H1 (cell line): ENCODE measurements around the gene C19orf25. TPM values are rescaled to one million over a fixed set of nuclear protein-coding genes. Genes with fewer than 3 reads are reported as not detected.

Source experiments
- CTCF ChIA-PET: fragments of 300-600 bp; sonication (Branson Sonifier 250); formaldehyde crosslinking; loops from one replicate; lab custom pipeline; 2021; ENCODE audit not compliant: partially characterized antibody; lab: Charles Lee
- POLR2A ChIA-PET: fragments of 300-600 bp; sonication (Branson Sonifier 250); formaldehyde crosslinking; loops from one replicate; lab custom pipeline; 2021; ENCODE audit warnings: inconsistent platforms; ENCODE audit not compliant: partially characterized antibody; lab: Charles Lee
- DNase-seq, 2 experiments: peaks; one replicate each; pipeline versions ENCODE4 v3.0.0 to v3.0.0-alpha.2; 2010 to 2022; ENCODE audit warnings: low spot score in 2 of 2, low read depth in 1 of 2, mixed read lengths in 1 of 2
- FAIRE-seq: peaks from 2 replicates; lab custom pipeline; 2011; peaks lifted over from hg19 to GRCh38; lab: Jason Lieb, UNC
- H2AFZ ChIP-seq: 2 replicates; pipeline ENCODE4 v1.8.1; 2012; ENCODE audit warnings: low read length, inconsistent platforms
- H2AK5ac ChIP-seq: 2 replicates; pipeline ENCODE4 v1.6.1; 2013; ENCODE audit warnings: low read depth, low read length
- H2BK120ac ChIP-seq: replicated peaks from 2 replicates; pipeline ENCODE3; 2013; ENCODE audit warnings: low read depth, low read length, inconsistent platforms
- H2BK12ac ChIP-seq: 2 replicates; pipeline ENCODE4 v1.6.1; 2013; ENCODE audit warnings: low read depth, low read length
- H2BK15ac ChIP-seq: 2 replicates; pipeline ENCODE4 v1.6.1; 2013; ENCODE audit warnings: low read length
- H2BK20ac ChIP-seq: 2 replicates; pipeline ENCODE4 v1.6.1; 2013; ENCODE audit warnings: low read length
- H2BK5ac ChIP-seq: 2 replicates; pipeline ENCODE4 v1.6.1; 2013; ENCODE audit warnings: low read depth, low read length
- H3K14ac ChIP-seq: 2 replicates; pipeline ENCODE4 v1.6.1; 2013; ENCODE audit warnings: inconsistent platforms; ENCODE audit not compliant: insufficient read length
- H3K18ac ChIP-seq: 2 replicates; pipeline ENCODE4 v1.6.1; 2013; ENCODE audit warnings: low read length; ENCODE audit errors: extremely low read depth
- H3K23ac ChIP-seq: 2 replicates; pipeline ENCODE4 v1.6.1; 2013; ENCODE audit warnings: inconsistent platforms; ENCODE audit not compliant: insufficient read length
- H3K23me2 ChIP-seq: 2 replicates; pipeline ENCODE4 v1.6.1; 2013; ENCODE audit warnings: low read depth, low read length
- H3K27ac ChIP-seq: 2 replicates; pipeline ENCODE4 v1.6.1; 2011; ENCODE audit warnings: low read depth, low read length, inconsistent platforms
- H3K27me3 ChIP-seq, 4 experiments: replicated peaks in 1 of 4; 1 replicate in 1 of 4; 2 replicates in 3 of 4; pipeline versions ENCODE4 v1.6.1 to v1.8.1; 2011 to 2013; ENCODE audit warnings: low read length in 3 of 4, mild to moderate bottlenecking in 3 of 4, inconsistent platforms in 2 of 4, mixed read lengths in 2 of 4, moderate library complexity in 1 of 4; ENCODE audit not compliant: control insufficient read depth in 3 of 4, insufficient read depth in 3 of 4; ENCODE audit errors: extremely low read depth in 1 of 4
- H3K36me3 ChIP-seq, 4 experiments: 2 replicates each; pipeline versions ENCODE4 v1.6.1 to v1.8.1; 2011 to 2013; ENCODE audit warnings: mild to moderate bottlenecking in 4 of 4, low read length in 3 of 4, moderate library complexity in 2 of 4, control low read depth in 1 of 4, inconsistent platforms in 1 of 4; ENCODE audit not compliant: insufficient read depth in 4 of 4, control insufficient read depth in 2 of 4
- H3K4ac ChIP-seq: replicated peaks from 2 replicates; pipeline ENCODE3; 2013; ENCODE audit warnings: low read length, low read depth, mixed read lengths, inconsistent platforms; ENCODE audit not compliant: insufficient read length
- H3K4me1 ChIP-seq, 4 experiments: replicated peaks in 1 of 4; 1 replicate in 1 of 4; 2 replicates in 3 of 4; pipeline versions ENCODE4 v1.6.1 to v1.8.1; 2011 to 2013; ENCODE audit warnings: low read length in 3 of 4, inconsistent platforms in 2 of 4, mixed read lengths in 1 of 4; ENCODE audit not compliant: insufficient read depth in 4 of 4, control insufficient read depth in 3 of 4
- H3K4me2 ChIP-seq, 2 experiments: 2 replicates each; pipeline versions ENCODE4 v1.6.1 to v1.8.1; 2011 to 2013; ENCODE audit warnings: low read depth in 2 of 2, low read length in 2 of 2, control low read depth in 1 of 2, inconsistent platforms in 1 of 2, mild to moderate bottlenecking in 1 of 2; ENCODE audit not compliant: insufficient read depth in 1 of 2
- H3K4me3 ChIP-seq, 4 experiments: fragments of 200-600, 300-600 bp in 1 of 4; sonication (generic), shearing (Covaris generic), sonication (Bioruptor Twin) in 1 of 4; 2 replicates each; pipeline versions ENCODE4 v1.5.1 to v1.8.1; 2011 to 2016; ENCODE audit warnings: low read length in 4 of 4, low read depth in 3 of 4, control low read depth in 2 of 4, inconsistent platforms in 2 of 4, mild to moderate bottlenecking in 2 of 4, mixed read lengths in 1 of 4, moderate library complexity in 1 of 4; ENCODE audit not compliant: insufficient read depth in 2 of 4; ENCODE audit errors: extremely low read depth in 1 of 4
- H3K56ac ChIP-seq: replicated peaks from 2 replicates; pipeline ENCODE3; 2013; ENCODE audit warnings: low read depth, mild to moderate bottlenecking, mixed read lengths, low read length, inconsistent platforms; ENCODE audit not compliant: insufficient read length
- H3K79me1 ChIP-seq: 2 replicates; pipeline ENCODE4 v1.6.1; 2013; ENCODE audit warnings: low read depth, low read length, control low read depth
- H3K79me2 ChIP-seq, 2 experiments: 2 replicates each; pipeline versions ENCODE4 v1.6.1 to v1.8.1; 2012 to 2013; ENCODE audit warnings: low read length in 2 of 2, mild to moderate bottlenecking in 2 of 2, inconsistent platforms in 1 of 2; ENCODE audit not compliant: insufficient read depth in 2 of 2, control insufficient read depth in 1 of 2
- H3K9ac ChIP-seq, 4 experiments: replicated peaks in 1 of 4; 1 replicate in 1 of 4; 2 replicates in 3 of 4; pipeline versions ENCODE4 v1.6.1 to v1.8.1; 2011 to 2013; ENCODE audit warnings: low read depth in 3 of 4, low read length in 3 of 4, control low read depth in 2 of 4, mild to moderate bottlenecking in 2 of 4, moderate library complexity in 2 of 4, inconsistent platforms in 1 of 4; ENCODE audit errors: extremely low read depth in 1 of 4
- H3K9me3 ChIP-seq, 2 experiments: 2 replicates each; pipeline versions ENCODE4 v1.6.1 to v1.8.1; 2012 to 2013; ENCODE audit warnings: mild to moderate bottlenecking in 2 of 2, moderate library complexity in 2 of 2, control low read depth in 1 of 2, inconsistent platforms in 1 of 2, low read depth in 1 of 2, low read length in 1 of 2, mixed read lengths in 1 of 2; ENCODE audit not compliant: insufficient read depth in 2 of 2
- H4K20me1 ChIP-seq, 2 experiments: replicated peaks in 1 of 2; 2 replicates each; pipeline versions ENCODE3 to v1.8.1; 2011 to 2013; ENCODE audit warnings: inconsistent platforms in 2 of 2, low read length in 2 of 2, mild to moderate bottlenecking in 1 of 2; ENCODE audit not compliant: insufficient read depth in 2 of 2, control insufficient read depth in 1 of 2
- H4K5ac ChIP-seq: 2 replicates; pipeline ENCODE4 v1.6.1; 2013; ENCODE audit warnings: low read length, low read depth, mixed read lengths, inconsistent platforms; ENCODE audit not compliant: insufficient read length
- H4K8ac ChIP-seq: 2 replicates; pipeline ENCODE4 v1.8.0; 2013; ENCODE audit warnings: mild to moderate bottlenecking, moderate library complexity, low read length, inconsistent platforms; ENCODE audit not compliant: insufficient read depth; ENCODE audit errors: extremely low read depth
- H4K91ac ChIP-seq: replicated peaks from 2 replicates; pipeline ENCODE3; 2013; ENCODE audit warnings: low read length, mixed read lengths, inconsistent platforms; ENCODE audit not compliant: insufficient read length
- CHD2 ChIP-seq: IDR thresholded peaks from 2 replicates; pipeline ENCODE4 v1.6.1; 2012; ENCODE audit warnings: low read length, improper control_type of control experiment
- CTBP2 ChIP-seq: IDR thresholded peaks from 2 replicates; pipeline ENCODE4 v1.7.0; 2011; ENCODE audit warnings: borderline replicate concordance, mild to moderate bottlenecking, moderate library complexity, mixed read lengths, low read length; ENCODE audit not compliant: insufficient read depth, insufficient read length
- E2F6 ChIP-seq: IDR thresholded peaks from 2 replicates; pipeline ENCODE4 v1.6.1; 2012; ENCODE audit warnings: inconsistent platforms
- EGR1 ChIP-seq: IDR thresholded peaks from 2 replicates; pipeline ENCODE4 v1.6.1; 2011; ENCODE audit warnings: low read depth, low read length, borderline replicate concordance
- HDAC6 ChIP-seq: IDR thresholded peaks from one replicate; pipeline ENCODE4 v1.7.1; 2012; ENCODE audit warnings: low read depth, mild to moderate bottlenecking, inconsistent platforms, low read length, moderate library complexity
- NANOG ChIP-seq: IDR thresholded peaks from 2 replicates; pipeline ENCODE4 v1.6.1; 2011; ENCODE audit warnings: low read length, low read depth, mild to moderate bottlenecking, inconsistent platforms; ENCODE audit not compliant: insufficient read depth, poor library complexity, severe bottlenecking
- PHF8 ChIP-seq: fragments of 200-600 bp; sonication (generic); conservative IDR thresholded peaks from 2 replicates; pipeline ENCODE4 v1.7.1; 2012; ENCODE audit warnings: low read depth, mild to moderate bottlenecking, inconsistent platforms, low read length, moderate library complexity
- SIRT6 ChIP-seq: IDR thresholded peaks from one replicate; pipeline ENCODE4 v1.7.1; 2012; ENCODE audit warnings: low read length, inconsistent platforms
- SIX5 ChIP-seq: IDR thresholded peaks from 2 replicates; pipeline ENCODE4 v1.6.1; 2011; ENCODE audit warnings: mild to moderate bottlenecking, low read depth, low read length
- SP2 ChIP-seq: IDR thresholded peaks from 2 replicates; pipeline ENCODE4 v1.6.1; 2012; ENCODE audit warnings: mild to moderate bottlenecking, low read length, inconsistent platforms
- WGBS, 2 experiments: shearing (Covaris generic) in 1 of 2; methylation state at CpG; one replicate each; pipeline versions ENCODE4 v1.1.6 to v1.1.7; 2013 to 2015; ENCODE audit warnings: low lambda C conversion rate in 2 of 2, mixed read lengths in 2 of 2, inconsistent platforms in 1 of 2, low coverage in 1 of 2, missing lambda C conversion rate in 1 of 2; ENCODE audit not compliant: insufficient replicate concordance in 2 of 2, insufficient coverage in 1 of 2, insufficient read length in 1 of 2; ENCODE audit errors: extremely low coverage in 1 of 2, missing lambda C conversion rate in 1 of 2; 5-methylcytosine and 5-hydroxymethylcytosine counted together
- polyA plus RNA-seq, 7 experiments: library from polyadenylated mRNA; depleted of rRNA in 3 of 7; stranded (reverse) in 5 of 7; unstranded in 2 of 7; fragments of >200 nt in 5 of 7; fragments of 200-250 nt in 2 of 7; gene quantifications; 1 replicate in 5 of 7; 2 replicates in 1 of 7; 4 replicates in 1 of 7; pipeline versions ENCODE4 v1.2.1 to v1.2.3, GENCODE V29; 2011 to 2013; ENCODE audit warnings: missing spikeins in 2 of 7, mixed read lengths in 2 of 7
- total RNA-seq: library from RNA; stranded (reverse); fragmentation: NEBNext Ultra II Directional; extraction: Animal tissue kit (Norgen Biotek cat#: 25700); gene quantifications from 2 replicates; pipeline ENCODE4 v1.2.1, GENCODE V29; 2021
- TF ChIP-seq, protein P1 (sequence below): IDR thresholded peaks from 2 replicates; pipeline ENCODE4 v1.6.1; 2012; ENCODE audit warnings: inconsistent platforms

C19orf25 gene
- total and polyA plus RNA-seq, 2 of the 8 experiments (the other 6 are each of a cell fraction or from before 2014, with no cell fraction given) = 41.3 to 67.4 TPM

- H3K27me3 ChIP-seq = no peaks in the 10 kb centered on the region
- FAIRE-seq (no peak), DNase-seq (no peak)
- no peak overlapping the region for H3K56ac ChIP-seq
- no peaks in the 10 kb centered on the region for H3K4me1 ChIP-seq
- H2AFZ ChIP-seq = no peak overlapping the region
- WGBS, 2 experiments = 94% methylated on average over 23 of the region's 77 CpGs; no CpG with 5 or more reads in 1 of the 2 experiments
- H3K23me2 ChIP-seq = peaks cover 4% of the 10 kb centered on the region; the same call in 1 of the 2 replicates
- no peak overlapping the region for H3K4me2 ChIP-seq
- no peak overlapping the region for H3K4ac ChIP-seq
- no peak overlapping the region for H3K4me3 ChIP-seq
- POLR2A ChIA-PET = no interaction called here
- H4K8ac ChIP-seq = peak overlapping the region; percentile 68; the same call in 1 of the 2 replicates
- no peaks in the 10 kb centered on the region for H3K36me3 ChIP-seq
- H2BK20ac ChIP-seq = no peak overlapping the region
- H4K5ac ChIP-seq = no peak overlapping the region
- no peak overlapping the region for H2BK15ac ChIP-seq
- no peak overlapping the region for H2BK12ac ChIP-seq
- no peaks in the 10 kb centered on the region; the same call in 1 of the 2 replicates for H3K79me1 ChIP-seq
- H3K79me2 ChIP-seq = no peaks in the 10 kb centered on the region
- no peak overlapping the region for H3K9ac ChIP-seq
- CTCF ChIA-PET = no interaction called here
- H3K9me3 ChIP-seq = no peaks in the 10 kb centered on the region
- H3K18ac ChIP-seq = no peak overlapping the region
- H2BK120ac ChIP-seq = no peak overlapping the region
- H2BK5ac ChIP-seq = no peak overlapping the region
- H3K27ac ChIP-seq = no peak overlapping the region
- H4K20me1 ChIP-seq = no peaks in the 10 kb centered on the region
- H3K14ac ChIP-seq = no peak overlapping the region
- no peak overlapping the region for H2AK5ac ChIP-seq
- no peak overlapping the region for H3K23ac ChIP-seq
- H4K91ac ChIP-seq = no peak overlapping the region
- TF ChIP-seq PHF8 = no peak
- TF ChIP-seq HDAC6 = no peak
- no peak for TF ChIP-seq NANOG
- TF ChIP-seq SIRT6 = no peak
- no peak for TF ChIP-seq SP2
- no peak for TF ChIP-seq E2F6
- TF ChIP-seq EGR1 = no peak
- TF ChIP-seq SIX5 = no peak
- TF ChIP-seq CHD2 = no peak
- TF ChIP-seq CTBP2 = no peak
- TF ChIP-seq, protein P1, sequence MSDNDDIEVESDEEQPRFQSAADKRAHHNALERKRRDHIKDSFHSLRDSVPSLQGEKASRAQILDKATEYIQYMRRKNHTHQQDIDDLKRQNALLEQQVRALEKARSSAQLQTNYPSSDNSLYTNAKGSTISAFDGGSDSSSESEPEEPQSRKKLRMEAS = no peak
Observed at GRCh38 chr19:1483131-1483978, 4.3 kb upstream of the C19orf25 start.
